Adrenal gland (tissue), 12 donors: ENCODE measurements around the gene SYCP3. TPM values are rescaled to one million over a fixed set of nuclear protein-coding genes. Genes with fewer than 3 reads are reported as not detected.

Experiments
- DNase-seq, 7 donors: peaks; one replicate each; pipeline ENCODE4 v3.0.0-alpha.2; 2019 to 2020
- H3K27ac ChIP-seq, 5 donors: fragments of 200-600 bp; sonication (generic) in 4 of 5; 1 replicate in 3 of 5; 2 replicates in 2 of 5; pipeline versions ENCODE4 v1.5.1 to v1.8.0; 2016 to 2020; ENCODE audit warnings: mild to moderate bottlenecking in 1 of 5
- H3K27me3 ChIP-seq: fragments of 200-600 bp; 2 replicates; pipeline ENCODE4 v1.8.0; 2021
- H3K36me3 ChIP-seq, 2 donors: fragments of 200-600 bp; replicated peaks in 1 of 2; 1 replicate in 1 of 2; 2 replicates in 1 of 2; pipeline versions ENCODE4 v1.5.1 to v1.8.0; 2018 to 2022
- H3K4me1 ChIP-seq, 2 donors: fragments of 200-600 bp; replicated peaks in 1 of 2; 1 replicate in 1 of 2; 2 replicates in 1 of 2; pipeline versions ENCODE4 v1.5.1 to v1.8.0; 2018 to 2021
- H3K4me3 ChIP-seq, 4 donors: fragments of 200-600 bp; sonication (generic) in 3 of 4; one replicate each; pipeline ENCODE4 v1.5.1; 2016 to 2018
- H3K9me3 ChIP-seq, 3 donors: fragments of 200-600 bp; sonication (generic) in 1 of 3; replicated peaks in 1 of 3; 1 replicate in 2 of 3; 2 replicates in 1 of 3; pipeline versions ENCODE4 v1.5.1 to v1.8.0; 2016 to 2021
- CTCF ChIP-seq, 6 experiments: fragments of 450-650 bp in 4 of 6; fragments of 200-600 bp in 2 of 6; sonication (generic) in 1 of 6; IDR thresholded peaks; 1 replicate in 5 of 6; 2 replicates in 1 of 6; pipeline versions ENCODE4 v1.5.1 to v1.8.0; 2016 to 2021; ENCODE audit warnings: antibody characterized with exemption in 6 of 6, mild to moderate bottlenecking in 2 of 6, moderate library complexity in 1 of 6
- POLR2A ChIP-seq, 2 donors: fragments of 450-650 bp; IDR thresholded peaks; one replicate each; pipeline ENCODE4 v1.6.1; 2017; ENCODE audit warnings: antibody characterized with exemption in 2 of 2, mild to moderate bottlenecking in 2 of 2, moderate library complexity in 1 of 2
- WGBS, 4 donors: extraction: QIAGEN DNeasy Blood & Tissue Kit in 2 of 4; methylation state at CpG; one replicate each; pipeline versions ENCODE4 v1.1.5 to v1.1.7; 2013 to 2017; 5-methylcytosine and 5-hydroxymethylcytosine counted together
- intact Hi-C, 2 donors: fragments of 100-400 bp; cut with DNase I; formaldehyde crosslinking; loops; one replicate each; pipeline versions ENCODE4 v1.14.1 to v1.15.0; 2022 to 2023
- polyA plus RNA-seq, 3 donors: library from polyadenylated mRNA; stranded (reverse); fragments of 200-250 nt in 2 of 3; fragments of 350-450 nt in 1 of 3; fragmentation: Illumina TruSeq in 1 of 3; extraction: RNeasy Lipid Tissue Mini Kit (QIAGEN cat#74804) in 1 of 3; gene quantifications; one replicate each; pipeline ENCODE4 v1.2.3, GENCODE V29; 2013 to 2014
- total RNA-seq, 9 donors: library from RNA; depleted of rRNA in 4 of 9; stranded (reverse); fragments of >200 nt in 4 of 9; fragments of 120-200 nt in 1 of 9; fragmentation: NEBNext Ultra II Directional in 1 of 9; extraction: Animal tissue kit (Norgen Biotek cat#: 25700) in 1 of 9; gene quantifications; one replicate each; pipeline versions ENCODE4 v1.1.0 to v1.2.4, GENCODE V29; 2013 to 2023
- donor health status: healthy with polysubstance abuse.
- donor health status: Bipolar disorder and iron deficiency.
- donor health status: DM: yes; HTN: yes; CAD: no.
- donor health status: DM: no; HTN: no; CAD: no.
- donor health status: DM: no; HTN: no; CAD: no.
- donor health status: DM: yes; HTN: yes; CAD: no.

Gene SYCP3
- total and polyA plus RNA-seq, 12 donors = 0.11 to 0.37 (median 0.18) TPM; not detected in 8

- Histone ChIP-seq H3K4me1 (no peaks in the 10 kb centered on the region), H3K36me3 (no peaks in the 10 kb centered on the region), H3K4me3 (no peak overlapping the region), H3K9me3 (no peaks in the 10 kb centered on the region), H3K27me3 (no peaks in the 10 kb centered on the region), H3K27ac (no peak overlapping the region)
- intact Hi-C loops = loop anchor here in 1 of 2 donors (5.0 kb wide), 1 partner anchor 39 kb away; no protein-coding TSS in a partner anchor
- DNase-seq = no peak
- WGBS, 4 donors = 54 to 74% (median 65%) methylated on average over 2 of the region's 2 CpGs
- TF ChIP-seq POLR2A (IDR thresholded peaks at IDR 0.05) (no peak), CTCF (IDR thresholded peaks at IDR 0.05) (no peak)
Observed at GRCh38 chr12:101783150-101783549, 43.9 kb upstream of the SYCP3 start.

DNA sequence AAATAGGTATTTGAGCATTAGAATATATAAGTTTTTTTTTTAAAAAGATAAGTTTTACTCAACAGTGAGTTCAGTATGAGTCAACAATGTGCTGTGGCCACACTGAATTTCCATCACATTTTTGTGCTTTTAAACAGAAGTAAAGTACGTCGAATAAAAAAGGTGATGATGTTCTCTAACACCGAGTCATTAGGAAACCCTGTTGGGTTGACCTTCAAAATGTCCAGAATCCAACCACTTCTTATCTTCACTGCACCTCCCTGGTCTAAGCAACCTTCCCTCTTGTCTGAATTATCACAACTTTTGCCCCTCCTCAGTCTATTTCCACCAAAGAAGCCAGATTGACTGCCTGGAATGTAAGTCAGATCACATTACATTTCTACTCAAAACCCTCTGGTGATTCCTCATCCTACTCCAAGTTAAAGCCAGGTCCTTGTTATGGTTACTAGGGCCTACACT, 43.0 kb upstream of the SYCP3 start:
- Histone ChIP-seq H3K27ac (no peak overlapping the region), H3K4me3 (no peak overlapping the region), H3K27me3 (no peaks in the 10 kb centered on the region), H3K4me1 (no peaks in the 10 kb centered on the region), H3K9me3 (no peaks in the 10 kb centered on the region), H3K36me3 (no peaks in the 10 kb centered on the region)
- intact Hi-C loops = loop anchor here in 1 of 2 donors (5.0 kb wide), 1 partner anchor 40 kb away; no protein-coding TSS in a partner anchor
- TF ChIP-seq POLR2A (IDR thresholded peaks at IDR 0.05) (no peak), CTCF (IDR thresholded peaks at IDR 0.05) (no peak)
- WGBS, 4 donors = 82 to 90% (median 83%) methylated on average over 3 of the region's 3 CpGs
- no peak for DNase-seq

GRCh38 chr12:101781834-101782233, 42.6 kb upstream of the SYCP3 start:
- H3K27me3 ChIP-seq = no peaks in the 10 kb centered on the region
- no peak for DNase-seq
- H3K4me1 ChIP-seq = no peaks in the 10 kb centered on the region
- H3K4me3 ChIP-seq = no peak overlapping the region
- no peaks in the 10 kb centered on the region for H3K36me3 ChIP-seq
- TF ChIP-seq CTCF (IDR thresholded peaks at IDR 0.05) (no peak), POLR2A (IDR thresholded peaks at IDR 0.05) (no peak)
- intact Hi-C loops = loop anchor here in 1 of 2 donors (5.0 kb wide), 1 partner anchor 40 kb away; no protein-coding TSS in a partner anchor
- WGBS, 4 donors = 90 to 94% (median 91%) methylated on average over 3 of the region's 3 CpGs
- H3K9me3 ChIP-seq = no peaks in the 10 kb centered on the region
- no peak overlapping the region for H3K27ac ChIP-seq

GRCh38 chr12:101780599-101780998, 41.3 kb upstream of the SYCP3 start:
- no peaks in the 10 kb centered on the region for H3K9me3 ChIP-seq
- no peak overlapping the region for H3K4me3 ChIP-seq
- no peaks in the 10 kb centered on the region for H3K4me1 ChIP-seq
- no peak for TF ChIP-seq POLR2A (IDR thresholded peaks at IDR 0.05)
- no peak for TF ChIP-seq CTCF (IDR thresholded peaks at IDR 0.05)
- H3K27ac ChIP-seq = no peak overlapping the region
- WGBS, 4 donors = 76 to 88% (median 83%) methylated on average over 2 of the region's 2 CpGs
- no peak for DNase-seq
- no peaks in the 10 kb centered on the region for H3K36me3 ChIP-seq
- no peaks in the 10 kb centered on the region for H3K27me3 ChIP-seq
- intact Hi-C loops = loop anchor here in 1 of 2 donors (5.0 kb wide), 1 partner anchor 42 kb away; no protein-coding TSS in a partner anchor
